H1 (cell line): ENCODE results near the gene ZNF281. TPM values are rescaled to one million over a fixed set of nuclear protein-coding genes. Genes with fewer than 3 reads are reported as not detected.

Experiments used
- CTCF ChIA-PET: fragments of 300-600 bp; sonication (Branson Sonifier 250); formaldehyde crosslinking; loops from one replicate; lab custom pipeline; 2021; ENCODE audit not compliant: partially characterized antibody; lab: Charles Lee
- POLR2A ChIA-PET: fragments of 300-600 bp; sonication (Branson Sonifier 250); formaldehyde crosslinking; loops from one replicate; lab custom pipeline; 2021; ENCODE audit warnings: inconsistent platforms; ENCODE audit not compliant: partially characterized antibody; lab: Charles Lee
- DNase-seq, 2 experiments: peaks; one replicate each; pipeline versions ENCODE4 v3.0.0 to v3.0.0-alpha.2; 2010 to 2022; ENCODE audit warnings: low spot score in 2 of 2, low read depth in 1 of 2, mixed read lengths in 1 of 2
- FAIRE-seq: peaks from 2 replicates; lab custom pipeline; 2011; peaks lifted over from hg19 to GRCh38; lab: Jason Lieb, UNC
- H2AFZ ChIP-seq: 2 replicates; pipeline ENCODE4 v1.8.1; 2012; ENCODE audit warnings: low read length, inconsistent platforms
- H2AK5ac ChIP-seq: 2 replicates; pipeline ENCODE4 v1.6.1; 2013; ENCODE audit warnings: low read depth, low read length
- H2BK120ac ChIP-seq: replicated peaks from 2 replicates; pipeline ENCODE3; 2013; ENCODE audit warnings: low read depth, low read length, inconsistent platforms
- H2BK12ac ChIP-seq: 2 replicates; pipeline ENCODE4 v1.6.1; 2013; ENCODE audit warnings: low read depth, low read length
- H2BK15ac ChIP-seq: 2 replicates; pipeline ENCODE4 v1.6.1; 2013; ENCODE audit warnings: low read length
- H2BK20ac ChIP-seq: 2 replicates; pipeline ENCODE4 v1.6.1; 2013; ENCODE audit warnings: low read length
- H2BK5ac ChIP-seq: 2 replicates; pipeline ENCODE4 v1.6.1; 2013; ENCODE audit warnings: low read depth, low read length
- H3K14ac ChIP-seq: 2 replicates; pipeline ENCODE4 v1.6.1; 2013; ENCODE audit warnings: inconsistent platforms; ENCODE audit not compliant: insufficient read length
- H3K18ac ChIP-seq: 2 replicates; pipeline ENCODE4 v1.6.1; 2013; ENCODE audit warnings: low read length; ENCODE audit errors: extremely low read depth
- H3K23ac ChIP-seq: 2 replicates; pipeline ENCODE4 v1.6.1; 2013; ENCODE audit warnings: inconsistent platforms; ENCODE audit not compliant: insufficient read length
- H3K23me2 ChIP-seq: 2 replicates; pipeline ENCODE4 v1.6.1; 2013; ENCODE audit warnings: low read depth, low read length
- H3K27ac ChIP-seq: 2 replicates; pipeline ENCODE4 v1.6.1; 2011; ENCODE audit warnings: low read depth, low read length, inconsistent platforms
- H3K27me3 ChIP-seq, 4 experiments: replicated peaks in 1 of 4; 1 replicate in 1 of 4; 2 replicates in 3 of 4; pipeline versions ENCODE4 v1.6.1 to v1.8.1; 2011 to 2013; ENCODE audit warnings: low read length in 3 of 4, mild to moderate bottlenecking in 3 of 4, inconsistent platforms in 2 of 4, mixed read lengths in 2 of 4, moderate library complexity in 1 of 4; ENCODE audit not compliant: control insufficient read depth in 3 of 4, insufficient read depth in 3 of 4; ENCODE audit errors: extremely low read depth in 1 of 4
- H3K36me3 ChIP-seq, 4 experiments: 2 replicates each; pipeline versions ENCODE4 v1.6.1 to v1.8.1; 2011 to 2013; ENCODE audit warnings: mild to moderate bottlenecking in 4 of 4, low read length in 3 of 4, moderate library complexity in 2 of 4, control low read depth in 1 of 4, inconsistent platforms in 1 of 4; ENCODE audit not compliant: insufficient read depth in 4 of 4, control insufficient read depth in 2 of 4
- H3K4ac ChIP-seq: replicated peaks from 2 replicates; pipeline ENCODE3; 2013; ENCODE audit warnings: low read length, low read depth, mixed read lengths, inconsistent platforms; ENCODE audit not compliant: insufficient read length
- H3K4me1 ChIP-seq, 4 experiments: replicated peaks in 1 of 4; 1 replicate in 1 of 4; 2 replicates in 3 of 4; pipeline versions ENCODE4 v1.6.1 to v1.8.1; 2011 to 2013; ENCODE audit warnings: low read length in 3 of 4, inconsistent platforms in 2 of 4, mixed read lengths in 1 of 4; ENCODE audit not compliant: insufficient read depth in 4 of 4, control insufficient read depth in 3 of 4
- H3K4me2 ChIP-seq, 2 experiments: 2 replicates each; pipeline versions ENCODE4 v1.6.1 to v1.8.1; 2011 to 2013; ENCODE audit warnings: low read depth in 2 of 2, low read length in 2 of 2, control low read depth in 1 of 2, inconsistent platforms in 1 of 2, mild to moderate bottlenecking in 1 of 2; ENCODE audit not compliant: insufficient read depth in 1 of 2
- H3K4me3 ChIP-seq, 4 experiments: fragments of 200-600, 300-600 bp in 1 of 4; sonication (generic), shearing (Covaris generic), sonication (Bioruptor Twin) in 1 of 4; 2 replicates each; pipeline versions ENCODE4 v1.5.1 to v1.8.1; 2011 to 2016; ENCODE audit warnings: low read length in 4 of 4, low read depth in 3 of 4, control low read depth in 2 of 4, inconsistent platforms in 2 of 4, mild to moderate bottlenecking in 2 of 4, mixed read lengths in 1 of 4, moderate library complexity in 1 of 4; ENCODE audit not compliant: insufficient read depth in 2 of 4; ENCODE audit errors: extremely low read depth in 1 of 4
- H3K56ac ChIP-seq: replicated peaks from 2 replicates; pipeline ENCODE3; 2013; ENCODE audit warnings: low read depth, mild to moderate bottlenecking, mixed read lengths, low read length, inconsistent platforms; ENCODE audit not compliant: insufficient read length
- H3K79me1 ChIP-seq: 2 replicates; pipeline ENCODE4 v1.6.1; 2013; ENCODE audit warnings: low read depth, low read length, control low read depth
- H3K79me2 ChIP-seq, 2 experiments: 2 replicates each; pipeline versions ENCODE4 v1.6.1 to v1.8.1; 2012 to 2013; ENCODE audit warnings: low read length in 2 of 2, mild to moderate bottlenecking in 2 of 2, inconsistent platforms in 1 of 2; ENCODE audit not compliant: insufficient read depth in 2 of 2, control insufficient read depth in 1 of 2
- H3K9ac ChIP-seq, 4 experiments: replicated peaks in 1 of 4; 1 replicate in 1 of 4; 2 replicates in 3 of 4; pipeline versions ENCODE4 v1.6.1 to v1.8.1; 2011 to 2013; ENCODE audit warnings: low read depth in 3 of 4, low read length in 3 of 4, control low read depth in 2 of 4, mild to moderate bottlenecking in 2 of 4, moderate library complexity in 2 of 4, inconsistent platforms in 1 of 4; ENCODE audit errors: extremely low read depth in 1 of 4
- H3K9me3 ChIP-seq, 2 experiments: 2 replicates each; pipeline versions ENCODE4 v1.6.1 to v1.8.1; 2012 to 2013; ENCODE audit warnings: mild to moderate bottlenecking in 2 of 2, moderate library complexity in 2 of 2, control low read depth in 1 of 2, inconsistent platforms in 1 of 2, low read depth in 1 of 2, low read length in 1 of 2, mixed read lengths in 1 of 2; ENCODE audit not compliant: insufficient read depth in 2 of 2
- H4K20me1 ChIP-seq, 2 experiments: replicated peaks in 1 of 2; 2 replicates each; pipeline versions ENCODE3 to v1.8.1; 2011 to 2013; ENCODE audit warnings: inconsistent platforms in 2 of 2, low read length in 2 of 2, mild to moderate bottlenecking in 1 of 2; ENCODE audit not compliant: insufficient read depth in 2 of 2, control insufficient read depth in 1 of 2
- H4K5ac ChIP-seq: 2 replicates; pipeline ENCODE4 v1.6.1; 2013; ENCODE audit warnings: low read length, low read depth, mixed read lengths, inconsistent platforms; ENCODE audit not compliant: insufficient read length
- H4K8ac ChIP-seq: 2 replicates; pipeline ENCODE4 v1.8.0; 2013; ENCODE audit warnings: mild to moderate bottlenecking, moderate library complexity, low read length, inconsistent platforms; ENCODE audit not compliant: insufficient read depth; ENCODE audit errors: extremely low read depth
- H4K91ac ChIP-seq: replicated peaks from 2 replicates; pipeline ENCODE3; 2013; ENCODE audit warnings: low read length, mixed read lengths, inconsistent platforms; ENCODE audit not compliant: insufficient read length
- ATF3 ChIP-seq: IDR thresholded peaks from 2 replicates; pipeline ENCODE4 v1.6.1; 2011; ENCODE audit warnings: low read depth, mild to moderate bottlenecking, low read length; ENCODE audit not compliant: insufficient read depth
- CBX8 ChIP-seq: fragments of 300-800, 300-1000 bp; sonication (generic); IDR thresholded peaks from 2 replicates; pipeline ENCODE4 v1.7.1; 2016; ENCODE audit warnings: low read depth, low read length, borderline replicate concordance
- EGR1 ChIP-seq: IDR thresholded peaks from 2 replicates; pipeline ENCODE4 v1.6.1; 2011; ENCODE audit warnings: low read depth, low read length, borderline replicate concordance
- EP300 ChIP-seq, 2 experiments: IDR thresholded peaks; 1 replicate in 1 of 2; 2 replicates in 1 of 2; pipeline ENCODE4 v1.6.1; 2011 to 2012; ENCODE audit warnings: low read depth in 2 of 2, low read length in 2 of 2, mild to moderate bottlenecking in 2 of 2, borderline replicate concordance in 1 of 2, inconsistent platforms in 1 of 2, moderate library complexity in 1 of 2
- HDAC2 ChIP-seq, 2 experiments: fragments of 300-600 bp in 1 of 2; sonication (generic) in 1 of 2; IDR thresholded peaks; 2 replicates each; pipeline ENCODE4 v1.6.1; 2011 to 2012; ENCODE audit warnings: low read depth in 2 of 2, low read length in 2 of 2, mild to moderate bottlenecking in 2 of 2, moderate library complexity in 2 of 2, borderline replicate concordance in 1 of 2, inconsistent platforms in 1 of 2
- KDM1A ChIP-seq: fragments of 200-600, 300-600 bp; sonication (generic); IDR thresholded peaks from 2 replicates; pipeline ENCODE4 v1.7.1; 2016; ENCODE audit warnings: mild to moderate bottlenecking, low read length, borderline replicate concordance
- MAFK ChIP-seq: IDR thresholded peaks from 2 replicates; pipeline ENCODE4 v1.6.1; 2012; ENCODE audit warnings: low read depth, mild to moderate bottlenecking, improper control_type of control experiment, low read length
- POLR2AphosphoS5 ChIP-seq: IDR thresholded peaks from 2 replicates; pipeline ENCODE4 v1.6.1; 2011; ENCODE audit warnings: low read depth, low read length
- POU5F1 ChIP-seq: IDR thresholded peaks from 2 replicates; pipeline ENCODE4 v1.6.1; 2011; ENCODE audit warnings: low read depth, mild to moderate bottlenecking, low read length, moderate library complexity
- SIN3A ChIP-seq, 2 experiments: IDR thresholded peaks in 1 of 2; conservative IDR thresholded peaks in 1 of 2; 2 replicates each; pipeline ENCODE4 v1.6.1; 2011 to 2012; ENCODE audit warnings: low read length in 2 of 2, improper control_type of control experiment in 1 of 2, low read depth in 1 of 2, mild to moderate bottlenecking in 1 of 2
- SP2 ChIP-seq: IDR thresholded peaks from 2 replicates; pipeline ENCODE4 v1.6.1; 2012; ENCODE audit warnings: mild to moderate bottlenecking, low read length, inconsistent platforms
- TEAD4 ChIP-seq: IDR thresholded peaks from 2 replicates; pipeline ENCODE4 v1.6.1; 2012; ENCODE audit warnings: low read depth, low read length, inconsistent platforms, mixed read lengths
- WGBS, 2 experiments: shearing (Covaris generic) in 1 of 2; methylation state at CpG; one replicate each; pipeline versions ENCODE4 v1.1.6 to v1.1.7; 2013 to 2015; ENCODE audit warnings: low lambda C conversion rate in 2 of 2, mixed read lengths in 2 of 2, inconsistent platforms in 1 of 2, low coverage in 1 of 2, missing lambda C conversion rate in 1 of 2; ENCODE audit not compliant: insufficient replicate concordance in 2 of 2, insufficient coverage in 1 of 2, insufficient read length in 1 of 2; ENCODE audit errors: extremely low coverage in 1 of 2, missing lambda C conversion rate in 1 of 2; 5-methylcytosine and 5-hydroxymethylcytosine counted together
- polyA plus RNA-seq, 7 experiments: library from polyadenylated mRNA; depleted of rRNA in 3 of 7; stranded (reverse) in 5 of 7; unstranded in 2 of 7; fragments of >200 nt in 5 of 7; fragments of 200-250 nt in 2 of 7; gene quantifications; 1 replicate in 5 of 7; 2 replicates in 1 of 7; 4 replicates in 1 of 7; pipeline versions ENCODE4 v1.2.1 to v1.2.3, GENCODE V29; 2011 to 2013; ENCODE audit warnings: missing spikeins in 2 of 7, mixed read lengths in 2 of 7
- total RNA-seq: library from RNA; stranded (reverse); fragmentation: NEBNext Ultra II Directional; extraction: Animal tissue kit (Norgen Biotek cat#: 25700); gene quantifications from 2 replicates; pipeline ENCODE4 v1.2.1, GENCODE V29; 2021

ZNF281 gene
- total and polyA plus RNA-seq, 2 of the 8 experiments (the other 6 are each of a cell fraction or from before 2014, with no cell fraction given): 19.5 to 61.4 TPM

GRCh38 chr1:200368556-200368955, 41.3 kb downstream of the ZNF281 start:
- Histone ChIP-seq H2AK5ac (no peak overlapping the region), H3K79me2 (no peaks in the 10 kb centered on the region), H3K18ac (no peak overlapping the region), H4K8ac (no peak overlapping the region), H3K14ac (no peak overlapping the region), H3K4me2 (no peak overlapping the region), H2BK15ac (no peak overlapping the region), H2BK20ac (no peak overlapping the region), H2BK5ac (no peak overlapping the region), H3K9ac (no peak overlapping the region), H4K91ac (no peak overlapping the region), H3K27me3 (no peaks in the 10 kb centered on the region), H3K23me2 (no peaks in the 10 kb centered on the region; the same call in 1 of the 2 replicates), H4K20me1 (no peaks in the 10 kb centered on the region), H3K9me3 (no peaks in the 10 kb centered on the region), H3K56ac (no peak overlapping the region), H2BK12ac (no peak overlapping the region), H3K4ac (no peak overlapping the region), H3K23ac (no peak overlapping the region), H3K79me1 (no peaks in the 10 kb centered on the region), H3K4me3 (no peak overlapping the region), H4K5ac (no peak overlapping the region), H2BK120ac (no peak overlapping the region), H3K4me1 (peaks cover 0 to 23% (median 19%) of the 10 kb centered on the region in 4 experiments; a peak in 6 of 7 replicates), H2AFZ (no peak overlapping the region), H3K27ac (no peak overlapping the region), H3K36me3 (peaks cover 0 to 5% (median 2%) of the 10 kb centered on the region in 4 experiments; a peak in 2 of 8 replicates)
- ChIA-PET POLR2A (interaction anchor here (0.5 to 3.9 kb wide), 10 partner anchors 11 to 524 kb away, joined by 3 to 20 read pairs (median 3); no protein-coding TSS in a partner anchor), CTCF (interaction anchor here (0.6 to 2.6 kb wide), 11 partner anchors 12 to 214 kb away, joined by 3 to 18 read pairs (median 4); no protein-coding TSS in a partner anchor)
- TF ChIP-seq EGR1 (no peak), HDAC2 (IDR thresholded peaks at IDR 0.05; ENCODE audit: borderline replicate concordance in 1 of 2, low read depth in 2 of 2, low read length in 2 of 2) (no peak), POLR2AphosphoS5 (no peak), POU5F1 (no peak), TEAD4 (no peak), CBX8 (no peak), EP300 (IDR thresholded peaks at IDR 0.05; ENCODE audit: borderline replicate concordance in 1 of 2, low read depth in 2 of 2, low read length in 2 of 2) (no peak), ATF3 (no peak), MAFK (no peak), SP2 (no peak), KDM1A (no peak), SIN3A (conservative IDR thresholded peaks at IDR 0.05 in 1 of 2, IDR thresholded peaks at IDR 0.05 in 1 of 2; ENCODE audit: low read depth in 1 of 2, low read length in 2 of 2) (no peak)
- DNase-seq (no peak), FAIRE-seq (no peak)
- WGBS, 2 experiments: 95% methylated on average over 6 of the region's 6 CpGs; no CpG with 5 or more reads in 1 of the 2 experiments
